NCI-H345 (cell line): ENCODE measurements around the gene TIMM23B.
"Not testable (repeated sequence)": the region's sequence is repeated elsewhere in the genome, so short reads cannot be mapped to it uniquely, and the experiment has no call there.

ENCODE experiments used
- DNase-seq: peaks from one replicate; lab custom pipeline; 2025; lab: John Stamatoyannopoulos, UW

TIMM23B gene

GRCh38 chr10:49977756-49978155, 35.9 kb downstream of the TIMM23B start:
- not testable (repeated sequence) for DNase-seq

DNA sequence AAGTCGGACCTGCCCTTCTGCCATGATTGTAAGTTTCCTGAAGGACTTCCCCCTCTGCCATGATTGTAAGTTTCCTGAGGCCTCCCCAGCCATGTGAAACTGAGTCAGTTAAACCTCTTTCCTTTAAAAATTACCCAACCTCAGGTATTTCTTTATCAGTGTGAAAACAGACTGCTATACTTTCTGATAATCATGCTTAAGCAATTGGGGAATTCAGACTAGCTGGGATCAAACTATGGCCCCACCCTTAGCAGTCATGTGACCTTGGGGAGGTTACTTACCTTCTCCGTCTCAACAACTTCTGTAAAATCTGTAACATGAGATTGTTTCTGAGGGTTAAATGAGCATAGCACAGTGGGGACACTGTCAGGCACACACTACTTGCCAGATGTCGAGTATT, 45.4 kb downstream of the TIMM23B start:
- DNase-seq: not testable (repeated sequence)

GRCh38 chr10:49988376-49988775, 46.5 kb downstream of the TIMM23B start, which contains the start of gene AGAP6:
Gene AGAP6, plus strand, starts transcription at chr10:49988406. Its CDS starts 310 bp downstream, at chr10:49988716.
- not testable (repeated sequence) for DNase-seq

GRCh38 chr10:49995321-49995720, 53.5 kb downstream of the TIMM23B start:
- DNase-seq: not testable (repeated sequence)

- DNase-seq: not testable (repeated sequence)
Observed at GRCh38 chr10:50014024-50014423, 72.2 kb downstream of the TIMM23B start.

DNA sequence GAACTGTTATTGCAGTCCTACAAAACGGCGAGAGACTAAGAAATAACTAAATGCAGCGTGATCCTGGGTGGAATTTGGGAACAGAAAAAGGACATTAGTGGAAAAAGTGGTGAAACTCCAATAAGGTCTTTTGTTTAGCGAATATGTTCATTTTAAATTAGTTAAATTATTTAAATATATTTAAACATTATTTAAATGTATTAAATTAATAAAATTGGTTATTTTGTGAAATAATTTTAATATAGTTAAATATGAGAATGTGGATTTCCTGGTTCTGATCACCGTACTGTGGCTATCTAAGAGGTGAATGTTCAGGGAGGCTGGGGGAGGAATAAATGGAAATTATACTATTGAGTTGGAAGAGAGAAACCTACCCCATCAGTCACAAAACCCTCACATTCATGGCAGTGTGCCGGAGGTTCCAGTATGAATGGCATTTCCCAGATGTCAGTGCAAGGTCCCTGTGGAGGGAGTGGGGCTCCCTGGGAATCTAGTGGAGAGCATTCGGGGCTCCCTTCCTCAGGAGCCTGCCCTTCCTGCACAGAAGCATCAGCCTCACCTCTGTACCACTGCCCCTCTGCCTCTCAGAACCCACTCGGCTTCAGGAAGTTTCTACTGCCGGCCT, 73.9 kb downstream of the TIMM23B start:
- DNase-seq: not testable (repeated sequence)

DNA sequence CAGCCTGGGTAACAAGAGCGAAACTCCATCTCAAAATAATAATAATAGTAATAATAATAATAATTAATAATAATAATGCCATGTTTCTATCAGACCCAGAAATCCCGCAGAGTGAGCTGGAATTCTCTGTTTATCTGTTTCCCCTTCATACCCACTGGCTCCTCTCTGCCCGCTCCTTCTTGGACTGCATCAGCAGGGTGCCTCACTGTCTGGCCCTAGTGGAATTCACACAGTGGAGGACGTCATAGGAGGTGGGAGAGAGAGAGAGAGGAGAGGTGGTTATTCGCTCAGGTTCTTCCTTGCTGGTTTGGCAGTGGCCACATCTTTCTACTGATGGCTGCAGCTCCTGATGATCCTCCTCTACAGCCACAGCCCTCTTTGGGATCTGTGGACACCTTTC, 75.1 kb downstream of the TIMM23B start:
- DNase-seq: not testable (repeated sequence)

GRCh38 chr10:50017646-50018045, 75.8 kb downstream of the TIMM23B start:
- not testable (repeated sequence) for DNase-seq

DNA sequence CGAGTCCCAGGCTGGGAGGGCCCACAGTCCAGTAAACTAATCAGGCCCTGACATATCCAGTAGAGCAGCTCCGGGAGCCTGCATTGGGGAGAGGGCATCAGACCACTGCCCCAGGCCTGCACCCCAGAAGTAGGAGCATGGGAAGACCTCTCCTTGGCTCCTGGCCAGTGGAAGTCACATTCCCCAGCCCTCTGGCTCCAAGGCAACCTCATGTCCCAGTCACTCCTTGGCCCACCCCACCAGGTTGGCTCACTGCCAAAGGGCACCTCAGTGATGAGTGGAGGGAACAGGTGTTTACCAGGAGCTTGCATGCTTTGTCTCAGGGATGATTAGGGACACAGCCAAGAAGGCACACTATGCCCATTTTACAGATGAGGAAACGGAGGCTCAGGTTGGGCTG, 77.4 kb downstream of the TIMM23B start:
- DNase-seq: peak; percentile 12

- DNase-seq: not testable (repeated sequence)
Observed at GRCh38 chr10:50020451-50021024, 78.7 kb downstream of the TIMM23B start.

DNA sequence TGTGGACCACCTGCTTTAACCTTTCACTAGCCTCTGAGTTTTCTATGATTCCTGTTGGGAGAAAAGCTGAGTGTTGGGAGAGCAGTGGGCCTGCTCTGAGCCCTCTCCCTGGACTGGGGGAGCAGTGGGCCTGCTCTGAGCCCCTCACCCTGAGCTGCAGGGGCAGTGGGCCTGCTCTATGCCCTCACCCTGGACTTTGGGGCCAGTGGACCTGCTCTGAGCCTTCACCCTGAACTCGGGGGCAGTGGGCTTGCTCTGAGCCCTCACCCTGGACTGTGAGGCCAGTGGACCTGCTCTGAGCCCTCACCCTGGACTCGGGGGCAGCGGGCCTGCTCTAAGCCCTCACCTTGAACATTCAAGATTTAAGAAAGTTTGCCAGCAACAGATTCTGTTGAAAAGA, 79.8 kb downstream of the TIMM23B start:
- no peak for DNase-seq
